Kidney epithelial cell (primary cell): Measurements from ENCODE around the gene ARG2. TPM values are rescaled to one million over a fixed set of nuclear protein-coding genes. Genes with fewer than 3 reads are reported as not detected.

Experiments used
- DNase-seq: peaks from one replicate; pipeline ENCODE4 v3.0.0-alpha.2; 2010; ENCODE audit warnings: low read depth
- H3K27me3 ChIP-seq: 2 replicates; pipeline ENCODE4 v1.6.0; 2011; ENCODE audit warnings: low read length; ENCODE audit not compliant: control insufficient read depth, insufficient read depth
- H3K36me3 ChIP-seq: 2 replicates; pipeline ENCODE4 v1.5.1; 2011; ENCODE audit warnings: low read length; ENCODE audit not compliant: control insufficient read depth, insufficient read depth
- H3K4me3 ChIP-seq: 2 replicates; pipeline ENCODE4 v1.5.1; 2011; ENCODE audit warnings: low read depth, mild to moderate bottlenecking, control low read depth, low read length
- CTCF ChIP-seq: IDR thresholded peaks from 2 replicates; pipeline ENCODE4 v1.5.1; 2011; ENCODE audit warnings: mild to moderate bottlenecking, moderate library complexity, low read length, control low read depth, inconsistent platforms; ENCODE audit not compliant: insufficient read depth, poor library complexity, severe bottlenecking
- total RNA-seq: library from RNA; depleted of rRNA; stranded (reverse); fragments of >200 nt; gene quantifications from 2 replicates; pipeline ENCODE4 v1.2.3, GENCODE V29; 2015

The ARG2 gene
- total RNA-seq, 1 donor from 2014 or later: 35.0 TPM

DNA sequence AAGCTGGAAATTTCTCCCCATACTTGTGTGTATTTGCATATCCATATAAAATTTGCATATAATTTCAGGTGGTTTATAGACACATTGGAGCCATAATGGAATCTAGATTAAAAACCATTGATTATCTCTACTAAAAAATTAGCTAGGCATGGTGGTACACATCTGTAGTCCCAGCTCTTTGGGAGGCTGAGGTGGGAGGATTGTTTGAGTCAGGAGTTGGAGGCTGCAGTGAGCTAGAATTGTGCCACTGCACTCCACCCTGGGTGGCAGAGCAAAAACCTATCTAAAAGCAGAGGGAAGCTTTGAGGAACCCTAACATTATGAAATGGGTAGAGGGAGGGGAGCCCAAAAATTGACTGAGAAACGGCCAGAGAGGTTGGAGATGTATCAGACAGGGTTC, 78.5 kb downstream of the ARG2 start:
- Histone ChIP-seq H3K36me3 (no peaks in the 10 kb centered on the region), H3K4me3 (no peak overlapping the region), H3K27me3 (no peaks in the 10 kb centered on the region)
- DNase-seq: no peak
- no peak for TF ChIP-seq CTCF

Other genes with a start within 250 kb of the ARG2 start
- gene PLEK2, start 207.8 kb upstream of the ARG2 start, total RNA-seq: 44.4 and 100 TPM in 2 replicates
- 0.21 and 0.41 TPM in 2 replicates for gene TMEM229B, start 131.2 kb upstream of the ARG2 start, total RNA-seq
- 9.4 and 11.5 TPM in 2 replicates for gene PLEKHH1, start 86.6 kb upstream of the ARG2 start, total RNA-seq
- 27.1 and 28.5 TPM in 2 replicates for gene PIGH, start 19.7 kb upstream of the ARG2 start, total RNA-seq
- gene VTI1B, start 54.7 kb downstream of the ARG2 start, total RNA-seq: 59.1 and 64.3 TPM in 2 replicates
- 77.3 and 78.2 TPM in 2 replicates for gene RDH11, start 75.8 kb downstream of the ARG2 start, total RNA-seq
- gene RDH12, start 82.0 kb downstream of the ARG2 start, total RNA-seq: 0.34 TPM in 1 of 2 replicates, not detected in the other
- gene ZFYVE26, start 196.7 kb downstream of the ARG2 start, total RNA-seq: 26.2 and 30.8 TPM in 2 replicates
- 7.6 and 9.5 TPM in 2 replicates for gene RAD51B, start 199.9 kb downstream of the ARG2 start, total RNA-seq